RWPE2 (cell line): Measurements from ENCODE around the gene COX14.
A peak's percentile ranks its signal among the peaks of the same experiment; 100 is the strongest.

Source experiments
- ATAC-seq: fragments of 200-7000 bp; cut with Tn5 transposase; 3 replicates; pipeline ENCODE4 v1.9.1; 2021; ENCODE audit warnings: low read depth
- DNase-seq: peaks from one replicate; pipeline ENCODE4 v3.0.0-alpha.2; 2020; ENCODE audit warnings: low spot score
- H3K27ac ChIP-seq: fragments of 450-650 bp; 2 replicates; pipeline ENCODE4 v1.5.1; 2017; ENCODE audit warnings: mild to moderate bottlenecking; ENCODE audit not compliant: poor library complexity, severe bottlenecking
- H3K27me3 ChIP-seq: fragments of 250-450 bp; sonication (Bioruptor Pico); 2 replicates; pipeline ENCODE4 v1.5.1; 2021; ENCODE audit warnings: mild to moderate bottlenecking, moderate library complexity; ENCODE audit not compliant: insufficient read depth, poor library complexity, severe bottlenecking
- H3K36me3 ChIP-seq: fragments of 250-450 bp; sonication (Bioruptor Pico); 2 replicates; pipeline ENCODE4 v1.5.1; 2020; ENCODE audit warnings: low read depth, mild to moderate bottlenecking, moderate library complexity
- H3K4me1 ChIP-seq: fragments of 250-450 bp; sonication (Bioruptor Pico); 2 replicates; pipeline ENCODE4 v1.5.1; 2021; ENCODE audit warnings: mild to moderate bottlenecking, moderate library complexity; ENCODE audit not compliant: insufficient read depth, poor library complexity, severe bottlenecking
- H3K4me3 ChIP-seq: fragments of 250-450 bp; sonication (Bioruptor Pico); 2 replicates; pipeline ENCODE4 v1.5.1; 2021; ENCODE audit warnings: mild to moderate bottlenecking, moderate library complexity; ENCODE audit not compliant: severe bottlenecking
- H3K9me3 ChIP-seq: fragments of 250-450 bp; sonication (Bioruptor Pico); 2 replicates; pipeline ENCODE4 v1.5.1; 2021; ENCODE audit warnings: mild to moderate bottlenecking, moderate library complexity; ENCODE audit not compliant: severe bottlenecking
- CTCF ChIP-seq: fragments of 450-650 bp; IDR thresholded peaks from one replicate; pipeline ENCODE4 v1.5.1; 2017; ENCODE audit warnings: mild to moderate bottlenecking, moderate library complexity; ENCODE audit not compliant: poor library complexity, severe bottlenecking

The COX14 gene

GRCh38 chr12:50088577-50089335 lies 23.3 kb upstream of the COX14 start:
- H3K4me1 ChIP-seq: peaks cover 35% of the 10 kb centered on the region
- peak; percentile 92 for TF ChIP-seq CTCF
- peak; percentile 26 for ATAC-seq
- peaks cover 68% of the 10 kb centered on the region for H3K36me3 ChIP-seq
- H3K9me3 ChIP-seq: no peaks in the 10 kb centered on the region
- H3K27ac ChIP-seq: peak overlapping the region; percentile 94
- H3K4me3 ChIP-seq: no peak overlapping the region
- H3K27me3 ChIP-seq: no peaks in the 10 kb centered on the region
- DNase-seq: no peak

GRCh38 chr12:50089730-50090129 lies 22.3 kb upstream of the COX14 start:
- no peak for ATAC-seq
- Histone ChIP-seq H3K27me3 (no peaks in the 10 kb centered on the region), H3K27ac (peak overlapping the region; percentile 94), H3K4me3 (no peak overlapping the region), H3K9me3 (no peaks in the 10 kb centered on the region), H3K4me1 (peaks cover 35% of the 10 kb centered on the region), H3K36me3 (peaks cover 78% of the 10 kb centered on the region)
- no peak for DNase-seq
- no peak for TF ChIP-seq CTCF

- DNase-seq (no peak), ATAC-seq (no peak)
- no peak for TF ChIP-seq CTCF
- Histone ChIP-seq H3K9me3 (no peaks in the 10 kb centered on the region), H3K4me3 (no peak overlapping the region), H3K27ac (no peak overlapping the region), H3K4me1 (peaks cover 35% of the 10 kb centered on the region), H3K27me3 (no peaks in the 10 kb centered on the region), H3K36me3 (peaks cover 85% of the 10 kb centered on the region)
Observed at GRCh38 chr12:50090391-50090790, 21.6 kb upstream of the COX14 start.

- no peaks in the 10 kb centered on the region for H3K4me1 ChIP-seq
- peaks cover 82% of the 10 kb centered on the region for H3K36me3 ChIP-seq
- H3K27me3 ChIP-seq: no peaks in the 10 kb centered on the region
- no peak overlapping the region for H3K27ac ChIP-seq
- no peak for DNase-seq
- no peak overlapping the region for H3K4me3 ChIP-seq
- no peaks in the 10 kb centered on the region for H3K9me3 ChIP-seq
- ATAC-seq: no peak
- no peak for TF ChIP-seq CTCF
Observed at GRCh38 chr12:50097952-50098351, 14.1 kb upstream of the COX14 start.

- TF ChIP-seq CTCF: no peak
- peak; percentile 6; the same call in 1 of the 3 replicates for ATAC-seq
- no peaks in the 10 kb centered on the region for H3K27me3 ChIP-seq
- H3K4me1 ChIP-seq: no peaks in the 10 kb centered on the region
- no peak overlapping the region for H3K4me3 ChIP-seq
- no peaks in the 10 kb centered on the region for H3K9me3 ChIP-seq
- no peak for DNase-seq
- H3K36me3 ChIP-seq: peaks cover 67% of the 10 kb centered on the region
- peak overlapping the region; percentile 10 for H3K27ac ChIP-seq
Observed at GRCh38 chr12:50099302-50100008, 12.6 kb upstream of the COX14 start.
